HEK293T (cell line): ENCODE results near the gene MTNR1B.

Experiments used
- CTCF ChIA-PET: fragments of 350-600 bp; formaldehyde crosslinking; extraction: SDS; loops from one replicate; lab custom pipeline; 2021; ENCODE audit warnings: antibody characterized with exemption, inconsistent platforms; lab: Yijun Ruan, JAX
- POLR2A ChIA-PET: fragments of 350-600 bp; formaldehyde crosslinking; extraction: SDS; loops from one replicate; lab custom pipeline; 2020; ENCODE audit warnings: antibody characterized with exemption, inconsistent platforms; lab: Yijun Ruan, JAX
- DNase-seq: peaks from one replicate; pipeline ENCODE4 v3.0.0; 2012; ENCODE audit warnings: mixed read lengths; ENCODE audit errors: extremely low spot score
- ARNT ChIP-seq: fragments of 450-650 bp; IDR thresholded peaks from 2 replicates; pipeline ENCODE4 v1.6.1; 2017; ENCODE audit warnings: mild to moderate bottlenecking
- BHLHE40 ChIP-seq: fragments of 450-650 bp; IDR thresholded peaks from 2 replicates; pipeline ENCODE4 v1.6.1; 2016; ENCODE audit warnings: mild to moderate bottlenecking, moderate library complexity, borderline replicate concordance
- CTBP1 ChIP-seq: fragments of 450-650 bp; IDR thresholded peaks from 2 replicates; pipeline ENCODE4 v1.6.1; 2016; ENCODE audit warnings: borderline replicate concordance
- ELF4 ChIP-seq: fragments of 450-650 bp; IDR thresholded peaks from 2 replicates; pipeline ENCODE4 v1.6.1; 2017; ENCODE audit warnings: antibody characterized with exemption
- FOXA1 ChIP-seq: fragments of 450-650 bp; IDR thresholded peaks from 2 replicates; pipeline ENCODE4 v1.6.1; 2016; ENCODE audit warnings: mild to moderate bottlenecking
- FOXK2 ChIP-seq: fragments of 450-650 bp; IDR thresholded peaks from 2 replicates; pipeline ENCODE4 v1.6.1; 2016; ENCODE audit warnings: mild to moderate bottlenecking
- FOXM1 ChIP-seq: fragments of 450-650 bp; IDR thresholded peaks from 2 replicates; pipeline ENCODE4 v1.6.1; 2017; ENCODE audit warnings: mild to moderate bottlenecking, borderline replicate concordance
- HDGF ChIP-seq: fragments of 450-650 bp; IDR thresholded peaks from 2 replicates; pipeline ENCODE4 v1.6.1; 2017; ENCODE audit warnings: antibody characterized with exemption, borderline replicate concordance
- L3MBTL2 ChIP-seq: fragments of 450-650 bp; conservative IDR thresholded peaks from 2 replicates; pipeline ENCODE4 v1.6.1; 2016; ENCODE audit warnings: mild to moderate bottlenecking
- LEF1 ChIP-seq: fragments of 450-650 bp; IDR thresholded peaks from 2 replicates; pipeline ENCODE4 v1.6.1; 2017; ENCODE audit warnings: mild to moderate bottlenecking, borderline replicate concordance
- NFRKB ChIP-seq: fragments of 450-650 bp; IDR thresholded peaks from 2 replicates; pipeline ENCODE4 v1.6.1; 2016; ENCODE audit warnings: mild to moderate bottlenecking, moderate library complexity
- SP1 ChIP-seq: fragments of 450-650 bp; IDR thresholded peaks from 2 replicates; pipeline ENCODE4 v1.6.1; 2017
- SUZ12 ChIP-seq: fragments of 450-650 bp; IDR thresholded peaks from 2 replicates; pipeline ENCODE4 v1.6.1; 2016; ENCODE audit warnings: mild to moderate bottlenecking
- TARDBP ChIP-seq: fragments of 450-650 bp; IDR thresholded peaks from 2 replicates; pipeline ENCODE4 v1.6.1; 2016
- ZNF384 ChIP-seq: fragments of 450-650 bp; IDR thresholded peaks from 2 replicates; pipeline ENCODE4 v1.6.1; 2016
- TF ChIP-seq, protein P1 (sequence below): fragments of 450-650 bp; IDR thresholded peaks from 2 replicates; pipeline ENCODE4 v1.6.1; 2016

The MTNR1B gene

DNA sequence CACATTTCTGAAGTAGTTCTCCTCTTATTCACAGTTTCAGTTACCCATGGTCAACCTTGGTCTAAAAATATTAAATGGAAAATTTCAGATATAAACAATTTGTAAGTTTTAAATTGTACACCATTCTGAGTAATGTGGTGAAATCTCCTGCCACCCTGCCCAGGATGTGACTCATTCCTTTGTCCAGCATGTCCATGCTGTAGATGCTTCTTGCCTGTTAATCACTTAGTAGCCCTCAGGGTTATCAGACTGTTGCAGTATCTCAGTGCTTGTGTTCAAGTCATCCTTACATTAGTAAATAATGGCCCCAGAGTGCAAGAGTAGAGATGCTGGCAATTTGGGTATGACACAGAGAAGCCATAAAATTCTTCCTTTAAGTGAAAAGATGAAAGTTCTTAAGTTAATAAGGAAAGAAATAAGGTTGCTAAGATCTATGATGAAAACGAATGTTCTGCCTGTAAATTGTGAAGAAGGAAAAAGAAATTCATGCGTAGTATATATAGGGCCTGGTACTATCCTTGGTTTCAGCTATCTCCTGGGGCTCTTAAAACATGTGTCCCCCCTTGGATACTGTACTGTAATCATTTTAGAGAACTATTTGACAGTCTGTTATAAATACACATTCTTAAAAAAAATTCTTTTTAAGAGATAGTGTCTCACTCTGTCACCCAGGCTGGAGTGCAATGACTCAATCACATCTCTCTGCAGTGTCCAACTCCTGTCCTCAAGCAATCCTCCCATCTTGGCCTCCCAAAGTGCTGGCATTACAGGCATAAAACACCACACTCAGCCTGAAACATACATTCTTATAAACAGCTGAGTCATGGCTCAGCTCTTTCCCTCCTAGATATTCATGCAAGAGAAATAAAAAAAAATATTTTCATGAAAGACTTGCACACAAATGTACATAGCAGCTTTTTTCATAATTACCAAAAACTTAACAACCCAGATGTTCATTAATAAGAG is 31.3 kb downstream of the MTNR1B start:
- CTCF ChIA-PET = interaction anchor here (0.7 kb wide), 1 partner anchor 1229 kb away, joined by 3 read pairs; no protein-coding TSS in a partner anchor
- no peak for TF ChIP-seq CTBP1
- no peak for TF ChIP-seq FOXK2
- no peak for TF ChIP-seq ARNT
- no peak for TF ChIP-seq ELF4
- TF ChIP-seq ZNF384 = no peak
- POLR2A ChIA-PET = no interaction called here
- no peak for DNase-seq

DNA sequence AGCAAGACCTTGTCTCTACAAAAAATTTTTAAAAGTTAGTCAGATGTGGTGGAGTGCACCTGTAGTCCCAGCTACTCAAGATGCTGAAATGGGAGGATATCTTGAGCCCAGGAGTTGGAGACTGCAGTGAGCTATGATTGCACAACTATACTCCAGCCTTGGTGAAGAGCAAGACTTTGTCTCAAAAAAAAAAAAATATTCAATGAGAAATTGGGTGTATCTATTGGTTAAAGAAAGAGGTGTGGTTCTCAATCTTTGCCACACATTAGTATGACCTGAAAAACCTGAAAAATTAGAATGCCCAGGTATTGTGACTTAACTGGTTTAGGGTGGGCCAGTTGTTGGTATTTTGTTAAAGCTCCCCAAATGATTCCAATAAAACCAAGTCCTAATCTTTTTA is 32.4 kb downstream of the MTNR1B start:
- ChIA-PET CTCF (interaction anchor here (0.7 kb wide), 1 partner anchor 1230 kb away, joined by 3 read pairs; no protein-coding TSS in a partner anchor), POLR2A (no interaction called here)
- no peak for DNase-seq
- no peak for TF ChIP-seq ARNT
- TF ChIP-seq, protein P1, sequence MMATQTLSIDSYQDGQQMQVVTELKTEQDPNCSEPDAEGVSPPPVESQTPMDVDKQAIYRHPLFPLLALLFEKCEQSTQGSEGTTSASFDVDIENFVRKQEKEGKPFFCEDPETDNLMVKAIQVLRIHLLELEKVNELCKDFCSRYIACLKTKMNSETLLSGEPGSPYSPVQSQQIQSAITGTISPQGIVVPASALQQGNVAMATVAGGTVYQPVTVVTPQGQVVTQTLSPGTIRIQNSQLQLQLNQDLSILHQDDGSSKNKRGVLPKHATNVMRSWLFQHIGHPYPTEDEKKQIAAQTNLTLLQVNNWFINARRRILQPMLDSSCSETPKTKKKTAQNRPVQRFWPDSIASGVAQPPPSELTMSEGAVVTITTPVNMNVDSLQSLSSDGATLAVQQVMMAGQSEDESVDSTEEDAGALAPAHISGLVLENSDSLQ = no peak

DNA sequence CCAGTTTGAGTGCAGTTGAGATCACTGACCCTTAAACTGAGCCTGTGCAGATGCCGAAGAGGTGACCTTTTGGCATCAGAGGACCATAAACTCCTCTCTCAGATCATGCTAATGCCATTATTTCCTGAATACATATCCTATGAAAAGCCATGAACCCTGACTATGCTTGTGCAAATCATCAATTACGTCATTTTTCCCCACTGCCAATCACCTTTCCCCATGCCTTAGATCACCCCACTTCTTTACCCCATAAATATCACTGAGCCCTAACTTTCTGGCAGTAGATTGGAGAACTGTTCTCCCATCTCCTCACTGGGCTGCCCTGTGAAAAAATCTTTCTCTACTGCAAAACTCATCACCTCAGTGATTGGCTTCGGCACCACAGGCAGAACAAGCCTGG is 32.9 kb downstream of the MTNR1B start:
- CTCF ChIA-PET = no interaction called here
- POLR2A ChIA-PET = no interaction called here
- TF ChIP-seq FOXA1 (no peak), ELF4 (no peak), FOXM1 (no peak), SUZ12 (no peak), TARDBP (no peak), LEF1 (no peak), CTBP1 (no peak)
- DNase-seq = no peak

DNA sequence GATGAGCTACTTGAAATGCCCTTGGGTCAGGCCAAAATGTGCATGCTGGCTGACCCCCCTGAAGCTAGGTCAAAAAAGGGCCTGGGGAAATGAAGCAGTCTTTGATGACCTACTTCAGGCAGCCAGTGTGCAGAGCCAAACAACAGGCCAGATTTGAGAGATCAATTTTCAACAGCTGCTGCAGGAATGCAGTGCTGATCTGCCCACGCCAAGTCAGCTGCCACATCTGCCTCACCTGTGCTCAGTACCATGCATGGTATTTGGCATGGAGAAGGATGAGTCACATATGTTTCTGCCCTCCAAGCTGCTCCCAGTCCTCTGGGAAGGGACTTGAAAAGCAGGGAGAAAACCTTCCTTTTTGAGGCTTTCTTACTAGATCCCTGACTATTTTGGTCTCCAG is 35.8 kb downstream of the MTNR1B start:
- POLR2A ChIA-PET = no interaction called here
- DNase-seq = no peak
- TF ChIP-seq FOXM1 (no peak), L3MBTL2 (no peak), BHLHE40 (no peak), FOXK2 (no peak), HDGF (no peak), CTBP1 (no peak), SP1 (no peak), ZNF384 (no peak), TARDBP (no peak), SUZ12 (no peak), NFRKB (no peak), FOXA1 (no peak), LEF1 (no peak), ARNT (no peak), ELF4 (no peak)
- TF ChIP-seq, protein P1 = no peak
- CTCF ChIA-PET = no interaction called here

DNA sequence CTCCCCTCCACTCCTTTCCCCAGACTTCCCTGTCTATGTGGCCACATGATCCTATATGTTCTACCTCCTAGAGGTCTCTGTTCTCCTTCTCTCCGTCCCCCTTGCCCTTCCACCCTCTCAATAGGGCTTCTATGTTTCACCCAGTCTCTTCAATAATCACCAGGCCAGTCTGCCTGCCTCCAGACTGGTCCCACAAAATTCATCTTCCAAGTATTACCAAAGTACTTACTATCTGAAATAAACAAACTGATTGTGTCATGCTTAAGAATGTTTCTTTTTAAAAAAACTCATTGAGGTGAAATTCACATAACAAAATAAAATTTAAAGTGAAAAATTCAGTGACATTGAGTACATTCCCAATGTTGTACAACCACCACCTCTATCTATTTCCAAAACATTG is 44.2 kb downstream of the MTNR1B start:
- TF ChIP-seq L3MBTL2 (no peak), FOXK2 (no peak), LEF1 (no peak), NFRKB (no peak), BHLHE40 (no peak), CTBP1 (no peak), ZNF384 (no peak), SP1 (no peak), TARDBP (no peak), HDGF (no peak), ELF4 (no peak), SUZ12 (no peak), FOXM1 (no peak)
- no peak for DNase-seq
- ChIA-PET POLR2A (no interaction called here), CTCF (no interaction called here)

DNA sequence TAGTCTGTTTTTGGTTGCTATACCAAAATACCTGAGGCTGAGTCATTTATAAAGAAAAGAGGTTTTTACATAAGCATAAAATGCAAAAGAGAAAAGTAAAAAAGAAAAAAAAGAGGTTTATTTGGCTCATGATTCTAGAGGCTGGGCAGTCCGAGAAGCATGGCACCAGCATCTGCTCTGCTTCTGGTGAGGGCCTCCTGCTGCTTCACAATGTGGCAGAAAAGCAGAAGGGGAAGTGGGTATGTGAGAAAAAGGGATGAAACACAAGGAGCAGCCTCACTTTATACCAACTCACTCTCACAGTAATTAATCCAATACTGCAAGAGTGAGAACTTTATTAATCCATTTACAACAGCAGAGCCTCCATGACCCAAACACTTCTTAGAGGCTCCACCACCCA is 47.1 kb downstream of the MTNR1B start:
- CTCF ChIA-PET = no interaction called here

More for the DNA sequence above, 47.1 kb downstream of the MTNR1B start:
- TF ChIP-seq L3MBTL2 (no peak), CTBP1 (no peak), ZNF384 (no peak), LEF1 (no peak), BHLHE40 (no peak), TARDBP (no peak), NFRKB (no peak), ARNT (no peak), FOXA1 (no peak), FOXM1 (no peak), HDGF (no peak)
- TF ChIP-seq, protein P1 = no peak
- POLR2A ChIA-PET = no interaction called here
- DNase-seq = no peak
